ENCODE data around the gene KEAP1. TPM values are rescaled to one million over a fixed set of nuclear protein-coding genes. Genes with fewer than 3 reads are reported as not detected.

KEAP1 gene
- total and polyA plus RNA-seq, 9 of the 15 experiments (the other 6 are each of a cell fraction or from before 2014, with no cell fraction given), result 2.1 to 95.6 (median 64.3) TPM

DNA sequence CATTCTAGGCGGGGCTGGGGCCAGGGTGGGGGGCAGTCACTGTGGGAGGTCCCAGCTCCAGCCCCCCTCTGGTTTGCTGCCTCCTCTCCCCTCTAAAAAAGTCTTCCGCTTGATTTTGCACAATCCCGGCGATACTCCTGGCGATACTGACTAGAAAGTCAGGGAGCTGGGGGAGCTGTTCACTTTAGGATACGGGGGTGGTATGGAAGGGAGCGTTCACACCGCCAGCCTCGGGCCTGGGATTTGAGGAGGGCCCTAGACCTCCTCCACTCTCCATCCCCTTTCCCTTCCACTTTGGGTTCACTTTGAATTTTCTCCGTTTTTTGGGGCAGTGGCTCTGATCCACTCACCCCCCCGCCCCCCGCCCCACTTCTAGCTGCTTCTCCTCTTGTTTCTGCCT lies 35.0 kb downstream of the KEAP1 start (continued):
- TF ChIP-seq ZNF280A (IDR thresholded peaks at IDR 0.05; ENCODE audit: low read depth, partially characterized antibody) (no peak), STAT5B (CRISPR knock-in tag; IDR thresholded peaks at IDR 0.05) (no peak), EZH2 (IDR thresholded peaks at IDR 0.05; ENCODE audit: borderline replicate concordance, low read depth, low read length) (no peak), HDAC3 (IDR thresholded peaks at IDR 0.05; ENCODE audit: borderline replicate concordance, partially characterized antibody) (no peak), ETV5 (CRISPR knock-in tag; IDR thresholded peaks at IDR 0.05; ENCODE audit: low read depth) (no peak), ZNF140 (CRISPR knock-in tag; IDR thresholded peaks at IDR 0.05) (no peak), RFX5 (IDR thresholded peaks at IDR 0.05; ENCODE audit: low read depth, low read length) (no peak), SOX6 (IDR thresholded peaks at IDR 0.05) (no peak), RAD51 (IDR thresholded peaks at IDR 0.05; ENCODE audit: borderline replicate concordance, low read depth) (no peak)
- TF ChIP-seq, protein P1, sequence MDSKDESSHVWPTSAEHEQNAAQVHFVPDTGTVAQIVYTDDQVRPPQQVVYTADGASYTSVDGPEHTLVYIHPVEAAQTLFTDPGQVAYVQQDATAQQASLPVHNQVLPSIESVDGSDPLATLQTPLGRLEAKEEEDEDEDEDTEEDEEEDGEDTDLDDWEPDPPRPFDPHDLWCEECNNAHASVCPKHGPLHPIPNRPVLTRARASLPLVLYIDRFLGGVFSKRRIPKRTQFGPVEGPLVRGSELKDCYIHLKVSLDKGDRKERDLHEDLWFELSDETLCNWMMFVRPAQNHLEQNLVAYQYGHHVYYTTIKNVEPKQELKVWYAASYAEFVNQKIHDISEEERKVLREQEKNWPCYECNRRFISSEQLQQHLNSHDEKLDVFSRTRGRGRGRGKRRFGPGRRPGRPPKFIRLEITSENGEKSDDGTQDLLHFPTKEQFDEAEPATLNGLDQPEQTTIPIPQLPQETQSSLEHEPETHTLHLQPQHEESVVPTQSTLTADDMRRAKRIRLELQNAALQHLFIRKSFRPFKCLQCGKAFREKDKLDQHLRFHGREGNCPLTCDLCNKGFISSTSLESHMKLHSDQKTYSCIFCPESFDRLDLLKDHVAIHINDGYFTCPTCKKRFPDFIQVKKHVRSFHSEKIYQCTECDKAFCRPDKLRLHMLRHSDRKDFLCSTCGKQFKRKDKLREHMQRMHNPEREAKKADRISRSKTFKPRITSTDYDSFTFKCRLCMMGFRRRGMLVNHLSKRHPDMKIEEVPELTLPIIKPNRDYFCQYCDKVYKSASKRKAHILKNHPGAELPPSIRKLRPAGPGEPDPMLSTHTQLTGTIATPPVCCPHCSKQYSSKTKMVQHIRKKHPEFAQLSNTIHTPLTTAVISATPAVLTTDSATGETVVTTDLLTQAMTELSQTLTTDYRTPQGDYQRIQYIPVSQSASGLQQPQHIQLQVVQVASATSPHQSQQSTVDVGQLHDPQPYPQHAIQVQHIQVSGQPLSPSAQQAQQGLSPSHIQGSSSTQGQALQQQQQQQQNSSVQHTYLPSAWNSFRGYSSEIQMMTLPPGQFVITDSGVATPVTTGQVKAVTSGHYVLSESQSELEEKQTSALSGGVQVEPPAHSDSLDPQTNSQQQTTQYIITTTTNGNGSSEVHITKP (IDR thresholded peaks at IDR 0.05; ENCODE audit: partially characterized antibody), result no peak

All from K562 (cell line).